ENCODE data around the gene HIKESHI.
"Not testable (repeated sequence)": the region's sequence is repeated elsewhere in the genome, so short reads cannot be mapped to it uniquely, and the experiment has no call there.

The HIKESHI gene

GRCh38 chr11:86302092-86302793 lies at the start of gene HIKESHI:
Gene HIKESHI (plus strand): TSS chr11:86302240. CDS start chr11:86302449, 209 bp downstream.
- DNase-seq (ENCODE audit: low read depth), result peak; percentile 87

- no peak for DNase-seq (ENCODE audit: low read depth)
Measured at GRCh38 chr11:86255896-86256295, 46.1 kb upstream of the HIKESHI start.

GRCh38 chr11:86256608-86257007 lies 45.4 kb upstream of the HIKESHI start:
- no peak for DNase-seq (ENCODE audit: low read depth)

- DNase-seq (ENCODE audit: low read depth), result no peak
Measured at GRCh38 chr11:86257446-86257845, 44.6 kb upstream of the HIKESHI start.

- no peak for DNase-seq (ENCODE audit: low read depth)
Measured at GRCh38 chr11:86259730-86260129, 42.3 kb upstream of the HIKESHI start.

GRCh38 chr11:86261328-86261727 lies 40.7 kb upstream of the HIKESHI start:
- DNase-seq (ENCODE audit: low read depth), result no peak

- DNase-seq (ENCODE audit: low read depth), result no peak
Measured at GRCh38 chr11:86262387-86262786, 39.7 kb upstream of the HIKESHI start.

GRCh38 chr11:86264649-86265048 lies 37.4 kb upstream of the HIKESHI start:
- no peak for DNase-seq (ENCODE audit: low read depth)

- DNase-seq (ENCODE audit: low read depth), result no peak
Measured at GRCh38 chr11:86265194-86265593, 36.8 kb upstream of the HIKESHI start.

- DNase-seq (ENCODE audit: low read depth), result no peak
Measured at GRCh38 chr11:86269645-86270044, 32.4 kb upstream of the HIKESHI start.

GRCh38 chr11:86274503-86274902 lies 27.5 kb upstream of the HIKESHI start:
- DNase-seq (ENCODE audit: low read depth), result no peak

GRCh38 chr11:86274999-86275398 lies 27.0 kb upstream of the HIKESHI start:
- DNase-seq (ENCODE audit: low read depth), result no peak

- no peak for DNase-seq (ENCODE audit: low read depth)
Measured at GRCh38 chr11:86275493-86276370, 26.3 kb upstream of the HIKESHI start.

GRCh38 chr11:86277741-86278140 lies 24.3 kb upstream of the HIKESHI start:
- no peak for DNase-seq (ENCODE audit: low read depth)

- no peak for DNase-seq (ENCODE audit: low read depth)
Measured at GRCh38 chr11:86278226-86278625, 23.8 kb upstream of the HIKESHI start.

- DNase-seq (ENCODE audit: low read depth), result no peak
Measured at GRCh38 chr11:86279747-86280146, 22.3 kb upstream of the HIKESHI start.

GRCh38 chr11:86287468-86287796 lies 14.6 kb upstream of the HIKESHI start:
- DNase-seq (ENCODE audit: low read depth), result no peak

- DNase-seq (ENCODE audit: low read depth), result no peak
Measured at GRCh38 chr11:86288776-86289507, 13.1 kb upstream of the HIKESHI start.

GRCh38 chr11:86289508-86290280 lies 12.3 kb upstream of the HIKESHI start:
- DNase-seq (ENCODE audit: low read depth), result not testable (repeated sequence)

- DNase-seq (ENCODE audit: low read depth), result peak; percentile 58
Measured at GRCh38 chr11:86291466-86292262, 10.4 kb upstream of the HIKESHI start.
